Measurements from ENCODE around the gene GRIK5. TPM values are rescaled to one million over a fixed set of nuclear protein-coding genes. Genes with fewer than 3 reads are reported as not detected.

Gene GRIK5
- polyA plus RNA-seq, 1 donor (not counting 4 experiments of a cell fraction or from before 2014, with no cell fraction given), result 0.17 TPM

GRCh38 chr19:42065051-42065450 is 5.0 kb downstream of the GRIK5 start:
- Histone ChIP-seq H3K4me2 (ENCODE audit: control insufficient read depth, extremely low read depth, insufficient read depth, low read depth, low read length) (no peak overlapping the region), H3K9me1 (ENCODE audit: control insufficient read depth, extremely low read depth, insufficient read depth, low read length) (no peaks in the 10 kb centered on the region), H2AFZ (ENCODE audit: control insufficient read depth, low read length) (no peak overlapping the region), H3K9ac (ENCODE audit: control insufficient read depth, extremely low read depth, insufficient read depth, low read length) (no peak overlapping the region), H3K4me3 (ENCODE audit: control insufficient read depth in 2 of 3, extremely low read depth in 1 of 3, insufficient read depth in 2 of 3, low read depth in 1 of 3, low read length in 3 of 3) (no peak overlapping the region), H3K27ac (ENCODE audit: control insufficient read depth, insufficient read depth, low read length) (no peak overlapping the region), H3K79me2 (ENCODE audit: control insufficient read depth, insufficient read depth, low read length) (no peaks in the 10 kb centered on the region), H3K4me1 (ENCODE audit: control insufficient read depth, extremely low read depth, insufficient read depth, low read length) (no peaks in the 10 kb centered on the region), H4K20me1 (ENCODE audit: control insufficient read depth, extremely low read depth, insufficient read depth, low read length) (no peaks in the 10 kb centered on the region), H3K27me3 (ENCODE audit: control insufficient read depth, extremely low read depth, insufficient read depth, low read length) (peaks cover 27% of the 10 kb centered on the region), H3K9me3 (ENCODE audit: control insufficient read depth, low read depth, low read length) (no peaks in the 10 kb centered on the region), H3K36me3 (ENCODE audit: control insufficient read depth in 2 of 2, extremely low read depth in 1 of 2, insufficient read depth in 2 of 2, low read length in 2 of 2) (no peaks in the 10 kb centered on the region)
- dilution Hi-C loops (cut with MboI; ENCODE audit: extremely low pct_ligation_motif_present, low sequenced_read_pairs), result no loop called here
- DNase-seq (ENCODE audit: low read depth, low spot score) (no peak), FAIRE-seq (no peak)
- no peak for TF ChIP-seq EZH2 (IDR thresholded peaks at IDR 0.05; ENCODE audit: low read length)
- no peak for TF ChIP-seq CTCF (optimal IDR thresholded peaks at IDR 0.05 in 1 of 3, IDR thresholded peaks at IDR 0.05 in 1 of 3, conservative IDR thresholded peaks at IDR 0.05 in 1 of 3; ENCODE audit: extremely low read depth in 1 of 3, insufficient read depth in 2 of 3, low read length in 3 of 3)

GRCh38 chr19:42064432-42064831 is 5.6 kb downstream of the GRIK5 start:
- peaks cover 27% of the 10 kb centered on the region for H3K27me3 ChIP-seq (ENCODE audit: control insufficient read depth, extremely low read depth, insufficient read depth, low read length)
- no peaks in the 10 kb centered on the region for H3K9me1 ChIP-seq (ENCODE audit: control insufficient read depth, extremely low read depth, insufficient read depth, low read length)
- DNase-seq (ENCODE audit: low read depth, low spot score) (no peak), FAIRE-seq (no peak)
- no peaks in the 10 kb centered on the region for H3K9me3 ChIP-seq (ENCODE audit: control insufficient read depth, low read depth, low read length)
- H3K36me3 ChIP-seq (ENCODE audit: control insufficient read depth in 2 of 2, extremely low read depth in 1 of 2, insufficient read depth in 2 of 2, low read length in 2 of 2), result no peaks in the 10 kb centered on the region
- H3K4me3 ChIP-seq (ENCODE audit: control insufficient read depth in 2 of 3, extremely low read depth in 1 of 3, insufficient read depth in 2 of 3, low read depth in 1 of 3, low read length in 3 of 3), result no peak overlapping the region
- no peak overlapping the region for H3K27ac ChIP-seq (ENCODE audit: control insufficient read depth, insufficient read depth, low read length)
- H4K20me1 ChIP-seq (ENCODE audit: control insufficient read depth, extremely low read depth, insufficient read depth, low read length), result no peaks in the 10 kb centered on the region
- no peak overlapping the region for H2AFZ ChIP-seq (ENCODE audit: control insufficient read depth, low read length)
- dilution Hi-C loops (cut with MboI; ENCODE audit: extremely low pct_ligation_motif_present, low sequenced_read_pairs), result no loop called here
- H3K9ac ChIP-seq (ENCODE audit: control insufficient read depth, extremely low read depth, insufficient read depth, low read length), result no peak overlapping the region
- TF ChIP-seq CTCF (optimal IDR thresholded peaks at IDR 0.05 in 1 of 3, IDR thresholded peaks at IDR 0.05 in 1 of 3, conservative IDR thresholded peaks at IDR 0.05 in 1 of 3; ENCODE audit: extremely low read depth in 1 of 3, insufficient read depth in 2 of 3, low read length in 3 of 3) (no peak), EZH2 (IDR thresholded peaks at IDR 0.05; ENCODE audit: low read length) (no peak)
- H3K79me2 ChIP-seq (ENCODE audit: control insufficient read depth, insufficient read depth, low read length), result no peaks in the 10 kb centered on the region
- no peaks in the 10 kb centered on the region for H3K4me1 ChIP-seq (ENCODE audit: control insufficient read depth, extremely low read depth, insufficient read depth, low read length)
- no peak overlapping the region for H3K4me2 ChIP-seq (ENCODE audit: control insufficient read depth, extremely low read depth, insufficient read depth, low read depth, low read length)
